ENCODE results near the gene RBM6.

DNA sequence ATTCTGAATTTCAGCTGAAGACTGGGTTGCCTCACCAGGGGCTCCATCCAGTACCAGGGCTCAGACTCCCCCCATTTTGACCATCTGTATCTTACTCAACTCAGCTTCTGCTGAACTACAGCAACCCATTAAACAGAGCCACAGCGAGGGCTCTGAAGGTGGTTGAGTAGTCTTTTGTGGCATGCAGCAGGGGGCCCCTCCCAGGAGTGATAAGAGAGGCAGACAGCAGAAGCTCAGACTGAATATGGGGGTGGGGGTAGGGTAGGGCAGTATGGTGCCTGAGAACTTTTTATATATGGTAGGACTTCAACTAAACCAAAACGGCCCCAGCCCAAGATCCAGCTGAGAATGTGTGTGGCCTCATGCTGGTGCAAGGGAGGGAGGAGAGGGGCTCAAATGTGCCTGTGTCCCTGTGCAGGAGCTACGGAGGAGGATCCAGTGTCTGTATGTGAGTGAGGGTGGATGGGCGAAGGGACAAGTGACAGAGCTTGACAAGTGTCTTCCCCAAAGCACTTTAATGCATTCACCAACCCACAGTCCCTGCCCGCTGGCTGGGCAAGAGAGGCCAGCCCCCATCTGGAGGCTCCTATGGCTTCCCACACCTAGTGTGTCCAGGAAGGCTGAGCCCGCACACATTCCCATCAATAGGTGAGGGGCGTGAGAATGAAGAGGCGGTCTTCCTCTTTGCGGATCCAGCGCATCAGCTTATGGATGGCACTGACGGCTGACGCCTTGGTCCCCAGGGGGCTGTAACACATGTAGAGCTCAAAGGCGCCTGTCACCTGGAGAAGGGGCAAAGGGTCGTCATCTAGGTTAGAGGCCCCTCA, 31.4 kb upstream of the RBM6 start:
- TF ChIP-seq MXI1 (IDR thresholded peaks at IDR 0.05; ENCODE audit: low read depth, low read length) (no peak), RCOR1 (IDR thresholded peaks at IDR 0.05; ENCODE audit: low read length) (no peak), EZH2phosphoT487 (IDR thresholded peaks at IDR 0.05; ENCODE audit: borderline replicate concordance, low read depth) (no peak), RAD21 (IDR thresholded peaks at IDR 0.05; ENCODE audit: low read length) (no peak), POLR2AphosphoS5 (IDR thresholded peaks at IDR 0.05; ENCODE audit: low read depth, low read length) (no peak)
- TF ChIP-seq, protein P1, sequence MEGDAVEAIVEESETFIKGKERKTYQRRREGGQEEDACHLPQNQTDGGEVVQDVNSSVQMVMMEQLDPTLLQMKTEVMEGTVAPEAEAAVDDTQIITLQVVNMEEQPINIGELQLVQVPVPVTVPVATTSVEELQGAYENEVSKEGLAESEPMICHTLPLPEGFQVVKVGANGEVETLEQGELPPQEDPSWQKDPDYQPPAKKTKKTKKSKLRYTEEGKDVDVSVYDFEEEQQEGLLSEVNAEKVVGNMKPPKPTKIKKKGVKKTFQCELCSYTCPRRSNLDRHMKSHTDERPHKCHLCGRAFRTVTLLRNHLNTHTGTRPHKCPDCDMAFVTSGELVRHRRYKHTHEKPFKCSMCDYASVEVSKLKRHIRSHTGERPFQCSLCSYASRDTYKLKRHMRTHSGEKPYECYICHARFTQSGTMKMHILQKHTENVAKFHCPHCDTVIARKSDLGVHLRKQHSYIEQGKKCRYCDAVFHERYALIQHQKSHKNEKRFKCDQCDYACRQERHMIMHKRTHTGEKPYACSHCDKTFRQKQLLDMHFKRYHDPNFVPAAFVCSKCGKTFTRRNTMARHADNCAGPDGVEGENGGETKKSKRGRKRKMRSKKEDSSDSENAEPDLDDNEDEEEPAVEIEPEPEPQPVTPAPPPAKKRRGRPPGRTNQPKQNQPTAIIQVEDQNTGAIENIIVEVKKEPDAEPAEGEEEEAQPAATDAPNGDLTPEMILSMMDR (IDR thresholded peaks at IDR 0.05), result no peak
